Trophoblast cell (in vitro differentiated cells and primary cell): ENCODE data around the gene ABCC10.
"Not testable (repeated sequence)": the region's sequence is repeated elsewhere in the genome, so short reads cannot be mapped to it uniquely, and the experiment has no call there.

Experiments used
- DNase-seq, 2 donors: peaks; one replicate each; pipeline ENCODE4 v3.0.0-alpha.2; 2016
- H2AFZ ChIP-seq: 2 replicates; pipeline ENCODE4 v1.6.1; 2013; ENCODE audit warnings: low read length, moderate library complexity, mild to moderate bottlenecking; ENCODE audit not compliant: insufficient read depth, poor library complexity
- H2AK5ac ChIP-seq: 2 replicates; pipeline ENCODE4 v1.6.1; 2013; ENCODE audit warnings: mild to moderate bottlenecking, low read length
- H2BK120ac ChIP-seq: 2 replicates; pipeline ENCODE4 v1.6.1; 2013; ENCODE audit warnings: low read length, mild to moderate bottlenecking, moderate library complexity; ENCODE audit not compliant: insufficient read depth, poor library complexity
- H2BK12ac ChIP-seq: 2 replicates; pipeline ENCODE4 v1.6.1; 2013; ENCODE audit warnings: mild to moderate bottlenecking, low read length, moderate library complexity
- H2BK5ac ChIP-seq: 2 replicates; pipeline ENCODE4 v1.6.1; 2013; ENCODE audit warnings: low read length, low read depth, moderate library complexity, mild to moderate bottlenecking; ENCODE audit not compliant: poor library complexity
- H3K14ac ChIP-seq: 2 replicates; pipeline ENCODE4 v1.6.1; 2013; ENCODE audit warnings: mild to moderate bottlenecking, low read length
- H3K18ac ChIP-seq: 2 replicates; pipeline ENCODE4 v1.6.1; 2013; ENCODE audit warnings: mild to moderate bottlenecking, low read length
- H3K23ac ChIP-seq: 2 replicates; pipeline ENCODE4 v1.6.1; 2013; ENCODE audit warnings: low read length
- H3K27ac ChIP-seq: 2 replicates; pipeline ENCODE4 v1.5.1; 2013; ENCODE audit warnings: low read depth, mild to moderate bottlenecking, inconsistent platforms, low read length, moderate library complexity
- H3K27me3 ChIP-seq: 2 replicates; pipeline ENCODE4 v1.6.1; 2013; ENCODE audit warnings: inconsistent platforms, mild to moderate bottlenecking, low read length, moderate library complexity; ENCODE audit not compliant: insufficient read depth
- H3K36me3 ChIP-seq, 2 experiments: 1 replicate in 1 of 2; 2 replicates in 1 of 2; pipeline ENCODE4 v1.6.1; 2013; ENCODE audit warnings: low read length in 2 of 2, mild to moderate bottlenecking in 2 of 2, moderate library complexity in 1 of 2; ENCODE audit not compliant: insufficient read depth in 2 of 2, control insufficient read depth in 1 of 2
- H3K4ac ChIP-seq: 2 replicates; pipeline ENCODE4 v1.6.1; 2013; ENCODE audit warnings: low read depth, mild to moderate bottlenecking, low read length, moderate library complexity
- H3K4me1 ChIP-seq, 2 experiments: 1 replicate in 1 of 2; 2 replicates in 1 of 2; pipeline ENCODE4 v1.6.1; 2013; ENCODE audit warnings: low read length in 2 of 2, mild to moderate bottlenecking in 2 of 2, moderate library complexity in 1 of 2; ENCODE audit not compliant: insufficient read depth in 2 of 2, control insufficient read depth in 1 of 2
- H3K4me2 ChIP-seq: 2 replicates; pipeline ENCODE4 v1.6.1; 2013; ENCODE audit warnings: inconsistent platforms, mild to moderate bottlenecking, low read length, moderate library complexity
- H3K4me3 ChIP-seq: 2 replicates; pipeline ENCODE4 v1.5.1; 2013; ENCODE audit warnings: mild to moderate bottlenecking, low read depth, low read length, inconsistent platforms
- H3K79me1 ChIP-seq: one replicate; pipeline ENCODE4 v1.6.1; 2013; ENCODE audit warnings: low read length
- H3K79me2 ChIP-seq: 2 replicates; pipeline ENCODE4 v1.6.1; 2013; ENCODE audit warnings: low read length, mild to moderate bottlenecking; ENCODE audit not compliant: control insufficient read depth, insufficient read depth, poor library complexity
- H3K9ac ChIP-seq: 2 replicates; pipeline ENCODE4 v1.6.1; 2013; ENCODE audit warnings: mild to moderate bottlenecking, low read length
- H3K9me3 ChIP-seq: 2 replicates; pipeline ENCODE4 v1.6.1; 2013; ENCODE audit warnings: low read depth, mild to moderate bottlenecking, control low read depth, inconsistent platforms, low read length; ENCODE audit not compliant: insufficient read depth
- H4K12ac ChIP-seq: 2 replicates; pipeline ENCODE4 v1.6.1; 2013; ENCODE audit warnings: low read depth, mild to moderate bottlenecking, low read length, moderate library complexity
- H4K8ac ChIP-seq: 2 replicates; pipeline ENCODE4 v1.6.1; 2013; ENCODE audit warnings: low read depth, mild to moderate bottlenecking, low read length, moderate library complexity
- H4K91ac ChIP-seq: one replicate; pipeline ENCODE4 v1.6.1; 2013; ENCODE audit warnings: low read depth, mild to moderate bottlenecking, low read length, moderate library complexity
- WGBS: extraction: QIAGEN DNeasy Blood & Tissue Kit; methylation state at CpG from one replicate; pipeline ENCODE4 v1.1.7; 2013; ENCODE audit warnings: missing lambda C conversion rate; ENCODE audit not compliant: insufficient read length, insufficient coverage; ENCODE audit errors: extremely low coverage; 5-methylcytosine and 5-hydroxymethylcytosine counted together

The ABCC10 gene

DNA sequence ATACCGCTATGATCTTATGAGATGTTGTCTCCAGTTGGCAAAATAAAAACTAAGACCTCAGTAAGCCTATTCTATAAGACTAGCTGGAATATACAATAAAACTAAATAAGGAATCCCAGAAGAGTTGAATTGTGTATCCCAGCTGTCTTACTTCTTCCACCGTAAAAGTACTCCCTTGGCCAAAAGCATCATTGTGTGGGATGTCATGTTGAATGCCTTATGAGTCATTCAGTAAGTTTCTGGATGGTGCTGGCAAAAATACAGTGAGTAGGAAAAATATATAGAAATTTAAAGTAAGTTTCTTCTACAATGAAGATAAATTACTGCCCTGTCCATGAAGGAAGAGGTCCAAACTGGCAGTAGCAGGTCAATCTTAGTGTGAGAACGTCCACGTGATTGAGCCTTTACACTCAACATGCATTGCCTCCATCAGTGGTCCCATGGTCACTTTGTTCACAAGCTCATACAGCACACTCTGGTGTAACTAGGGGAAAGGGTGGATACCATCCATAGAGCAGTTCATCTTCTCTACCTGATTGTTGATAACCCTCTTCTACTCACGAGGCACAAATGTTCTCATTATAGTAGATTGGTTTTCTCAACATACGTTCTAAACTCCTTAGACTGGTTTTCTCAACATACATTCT lies 44.2 kb upstream of the ABCC10 start:
- Histone ChIP-seq H3K36me3 (no peaks in the 10 kb centered on the region), H2AK5ac (no peak overlapping the region), H3K27me3 (no peaks in the 10 kb centered on the region), H3K4ac (no peak overlapping the region), H4K8ac (no peak overlapping the region), H2BK12ac (no peak overlapping the region), H3K79me2 (no peaks in the 10 kb centered on the region), H3K4me2 (no peak overlapping the region), H3K4me3 (no peak overlapping the region), H3K18ac (no peak overlapping the region), H4K12ac (no peak overlapping the region), H3K9ac (no peak overlapping the region), H3K27ac (no peak overlapping the region), H3K4me1 (no peaks in the 10 kb centered on the region), H3K9me3 (no peaks in the 10 kb centered on the region), H2BK5ac (no peak overlapping the region), H3K79me1 (no peaks in the 10 kb centered on the region), H2BK120ac (no peak overlapping the region), H3K14ac (no peak overlapping the region), H2AFZ (no peak overlapping the region), H4K91ac (no peak overlapping the region), H3K23ac (no peak overlapping the region)
- WGBS = no CpG with 5 or more reads among the region's 6 CpGs
- no peak for DNase-seq

GRCh38 chr6:43386492-43386891 lies 40.8 kb upstream of the ABCC10 start:
- peak in 1 of 2 donors; percentile 75 for DNase-seq
- no peak overlapping the region for H3K14ac ChIP-seq

DNA sequence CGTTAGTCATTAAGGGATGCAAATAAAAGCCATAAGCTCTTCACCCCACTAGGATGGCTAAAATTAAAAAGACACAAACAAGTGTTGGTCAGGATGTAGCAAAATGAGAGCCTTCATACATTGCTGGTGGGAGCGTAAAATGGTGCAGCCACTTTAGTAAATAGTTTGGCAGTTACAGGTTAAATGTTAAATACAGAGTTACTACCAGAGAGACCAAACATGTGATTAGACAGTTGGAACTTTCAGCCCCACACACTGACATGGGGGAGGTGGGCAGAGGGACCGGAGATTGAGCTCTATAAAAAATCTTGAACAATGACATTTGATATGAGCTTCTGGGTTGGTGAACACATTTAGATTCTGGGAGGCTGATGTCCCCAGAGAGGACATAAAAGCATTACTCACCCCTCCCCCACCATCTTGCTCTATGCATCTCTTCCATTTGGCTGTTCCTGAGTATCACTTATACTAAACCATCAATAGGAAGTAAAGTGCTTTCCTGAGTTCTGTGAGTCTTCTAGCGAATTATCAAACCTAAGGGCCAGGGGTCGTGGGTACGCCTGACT lies 37.5 kb upstream of the ABCC10 start:
- no CpG with 5 or more reads among the region's 6 CpGs for WGBS
- Histone ChIP-seq H3K23ac (no peak overlapping the region), H3K4me1 (peaks cover 20 to 27% of the 10 kb centered on the region in 2 experiments), H3K9ac (no peak overlapping the region), H3K14ac (peak overlapping the region; percentile 53), H3K36me3 (no peaks in the 10 kb centered on the region), H3K27ac (peak overlapping the region; percentile 51), H3K79me1 (peaks cover 24% of the 10 kb centered on the region), H3K79me2 (no peaks in the 10 kb centered on the region), H4K91ac (peak overlapping the region; percentile 93), H3K27me3 (no peaks in the 10 kb centered on the region), H2BK120ac (peak overlapping the region; percentile 83), H3K4me2 (no peak overlapping the region), H2AFZ (peak overlapping the region; percentile 62), H2BK12ac (peak overlapping the region; percentile 86), H2BK5ac (peak overlapping the region; percentile 31), H4K12ac (no peak overlapping the region), H3K9me3 (no peaks in the 10 kb centered on the region), H3K4me3 (no peak overlapping the region), H2AK5ac (peak overlapping the region; percentile 88), H3K4ac (peak overlapping the region; percentile 72), H3K18ac (peak overlapping the region; percentile 78), H4K8ac (peak overlapping the region; percentile 75)
- no peak for DNase-seq

More at GRCh38 chr6:43386492-43386891, 40.8 kb upstream of the ABCC10 start:
- no peak overlapping the region for H3K4me2 ChIP-seq
- WGBS = no CpG with 5 or more reads among the region's 1 CpG
- H2BK120ac ChIP-seq = no peak overlapping the region
- peaks cover 9% of the 10 kb centered on the region for H3K79me1 ChIP-seq
- no peak overlapping the region for H2AFZ ChIP-seq
- H4K8ac ChIP-seq = no peak overlapping the region
- no peaks in the 10 kb centered on the region for H3K27me3 ChIP-seq
- no peaks in the 10 kb centered on the region for H3K9me3 ChIP-seq
- no peaks in the 10 kb centered on the region for H3K79me2 ChIP-seq
- no peak overlapping the region for H3K4ac ChIP-seq
- no peak overlapping the region for H2AK5ac ChIP-seq
- H3K4me3 ChIP-seq = no peak overlapping the region
- no peak overlapping the region for H2BK12ac ChIP-seq
- peaks cover 10 to 11% of the 10 kb centered on the region in 2 experiments for H3K4me1 ChIP-seq
- H3K18ac ChIP-seq = no peak overlapping the region
- H4K12ac ChIP-seq = no peak overlapping the region
- no peak overlapping the region for H3K27ac ChIP-seq
- H3K23ac ChIP-seq = no peak overlapping the region
- no peak overlapping the region for H3K9ac ChIP-seq
- no peaks in the 10 kb centered on the region for H3K36me3 ChIP-seq
- no peak overlapping the region for H4K91ac ChIP-seq
- H2BK5ac ChIP-seq = no peak overlapping the region

DNA sequence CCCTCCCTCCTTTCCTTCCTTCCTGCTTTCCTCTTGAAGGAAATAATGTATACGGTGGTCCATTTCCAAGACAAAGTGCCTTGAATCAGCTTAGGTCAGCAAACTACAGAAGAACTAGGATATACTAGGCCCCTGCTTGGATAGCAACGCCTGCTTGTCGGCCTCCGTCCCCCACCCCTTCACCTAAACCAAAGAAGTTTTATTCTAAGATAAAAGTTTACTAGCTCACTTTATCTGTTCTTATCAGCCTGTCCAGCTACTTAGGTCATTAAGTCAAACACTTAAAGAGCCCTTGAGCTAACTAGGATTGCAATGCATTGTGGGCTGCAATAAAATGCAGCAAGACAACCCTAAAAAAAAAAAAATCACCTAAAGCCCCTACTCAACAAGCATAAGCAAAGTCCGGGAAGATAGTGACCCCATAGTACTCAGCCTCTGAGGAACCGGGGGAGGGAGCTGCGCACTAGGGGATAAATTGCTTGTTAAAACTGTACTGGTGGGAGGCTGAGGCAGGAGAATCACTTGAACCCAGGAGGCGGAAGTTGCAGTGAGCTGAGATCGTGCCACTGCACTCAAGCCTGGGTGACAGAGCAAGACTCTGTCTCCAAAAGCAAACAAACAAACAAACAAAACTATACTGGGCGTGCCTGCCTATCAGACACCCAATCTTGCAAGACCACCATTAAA lies 36.4 kb upstream of the ABCC10 start:
- H3K4me1 ChIP-seq = peaks cover 24 to 30% of the 10 kb centered on the region in 2 experiments
- not testable (repeated sequence) for H3K4me3 ChIP-seq, H3K36me3 ChIP-seq, H4K12ac ChIP-seq, H3K79me2 ChIP-seq, DNase-seq, H3K9ac ChIP-seq, H3K9me3 ChIP-seq, H3K27me3 ChIP-seq, H3K23ac ChIP-seq, H2AK5ac ChIP-seq
- peak overlapping the region; percentile 5 for H3K4me2 ChIP-seq
- H2AFZ ChIP-seq = peak overlapping the region; percentile 79
- no CpG with 5 or more reads among the region's 10 CpGs for WGBS
- peak overlapping the region; percentile 95 for H2BK12ac ChIP-seq
- H3K18ac ChIP-seq = peak overlapping the region; percentile 74
- peak overlapping the region; percentile 99 for H2BK120ac ChIP-seq
- peaks cover 27% of the 10 kb centered on the region for H3K79me1 ChIP-seq
- peak overlapping the region; percentile 65 for H3K4ac ChIP-seq
- H3K14ac ChIP-seq = peak overlapping the region; percentile 71
- H3K27ac ChIP-seq = peak overlapping the region; percentile 83
- H4K91ac ChIP-seq = peak overlapping the region; percentile 98
- H4K8ac ChIP-seq = peak overlapping the region; percentile 90
- H2BK5ac ChIP-seq = peak overlapping the region; percentile 89
